ENCODE data around the gene LXN.

DNA sequence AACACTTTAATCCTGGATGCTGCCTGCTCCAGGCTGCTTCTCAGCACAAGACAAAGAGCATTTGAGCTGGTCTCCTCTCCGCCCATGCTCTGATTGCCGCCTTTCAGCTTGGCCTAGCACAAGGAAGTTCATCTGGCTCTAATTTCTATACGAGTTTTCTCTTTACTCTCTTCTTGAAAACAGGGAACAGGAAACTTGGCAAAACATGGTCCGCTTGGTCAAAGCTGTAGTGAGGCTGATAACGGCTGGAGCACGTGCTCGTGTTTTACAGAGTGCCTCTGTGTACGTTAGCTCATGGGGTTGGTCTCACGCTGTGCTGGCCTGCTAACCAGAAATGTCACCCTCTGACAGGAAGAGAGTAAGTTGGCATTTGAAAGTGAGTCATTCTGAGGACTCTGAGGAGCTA lies 40.6 kb upstream of the LXN start:
- TF ChIP-seq, protein P1, sequence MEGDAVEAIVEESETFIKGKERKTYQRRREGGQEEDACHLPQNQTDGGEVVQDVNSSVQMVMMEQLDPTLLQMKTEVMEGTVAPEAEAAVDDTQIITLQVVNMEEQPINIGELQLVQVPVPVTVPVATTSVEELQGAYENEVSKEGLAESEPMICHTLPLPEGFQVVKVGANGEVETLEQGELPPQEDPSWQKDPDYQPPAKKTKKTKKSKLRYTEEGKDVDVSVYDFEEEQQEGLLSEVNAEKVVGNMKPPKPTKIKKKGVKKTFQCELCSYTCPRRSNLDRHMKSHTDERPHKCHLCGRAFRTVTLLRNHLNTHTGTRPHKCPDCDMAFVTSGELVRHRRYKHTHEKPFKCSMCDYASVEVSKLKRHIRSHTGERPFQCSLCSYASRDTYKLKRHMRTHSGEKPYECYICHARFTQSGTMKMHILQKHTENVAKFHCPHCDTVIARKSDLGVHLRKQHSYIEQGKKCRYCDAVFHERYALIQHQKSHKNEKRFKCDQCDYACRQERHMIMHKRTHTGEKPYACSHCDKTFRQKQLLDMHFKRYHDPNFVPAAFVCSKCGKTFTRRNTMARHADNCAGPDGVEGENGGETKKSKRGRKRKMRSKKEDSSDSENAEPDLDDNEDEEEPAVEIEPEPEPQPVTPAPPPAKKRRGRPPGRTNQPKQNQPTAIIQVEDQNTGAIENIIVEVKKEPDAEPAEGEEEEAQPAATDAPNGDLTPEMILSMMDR (IDR thresholded peaks at IDR 0.05; ENCODE audit: insufficient read depth, low read depth, low read length): no peak
- no peak for TF ChIP-seq EZH2 (IDR thresholded peaks at IDR 0.05; ENCODE audit: insufficient read depth, low read length)
